Calu3 (cell line): ENCODE measurements around the gene SLC4A8. TPM values are rescaled to one million over a fixed set of nuclear protein-coding genes. Genes with fewer than 3 reads are reported as not detected.

Experiments
- BruUV-seq: library from RNA; stranded (reverse); fragments of 400-500 nt; replicated peaks from 2 replicates; lab custom pipeline; 2021; lab: Mats Ljungman, UMichigan
- CTCF ChIA-PET: fragments of 300-600 bp; sonication (Branson Sonifier 250); formaldehyde crosslinking; loops from one replicate; lab custom pipeline; 2022; ENCODE audit warnings: antibody characterized with exemption; lab: Charles Lee
- DNase-seq: peaks from one replicate; pipeline ENCODE4 v3.0.0; 2022
- H3K27ac Mint-ChIP-seq: one replicate; pipeline ENCODE4 v1.8.0; 2022; ENCODE audit warnings: mixed read lengths; ENCODE audit not compliant: unreplicated experiment
- H3K27me3 Mint-ChIP-seq: one replicate; pipeline ENCODE4 v1.8.0; 2022; ENCODE audit warnings: mixed read lengths; ENCODE audit not compliant: unreplicated experiment
- H3K36me3 Mint-ChIP-seq: one replicate; pipeline ENCODE4 v1.8.0; 2022; ENCODE audit warnings: mild to moderate bottlenecking, moderate library complexity, mixed read lengths; ENCODE audit not compliant: insufficient read depth, unreplicated experiment
- H3K4me1 Mint-ChIP-seq: one replicate; pipeline ENCODE4 v1.8.0; 2022; ENCODE audit warnings: mild to moderate bottlenecking, low read depth, mixed read lengths; ENCODE audit not compliant: unreplicated experiment
- H3K4me3 Mint-ChIP-seq: one replicate; pipeline ENCODE4 v1.8.0; 2022; ENCODE audit warnings: mild to moderate bottlenecking, low read depth, moderate library complexity, mixed read lengths; ENCODE audit not compliant: unreplicated experiment
- H3K9me3 Mint-ChIP-seq: one replicate; pipeline ENCODE4 v1.8.0; 2022; ENCODE audit warnings: low read depth, mixed read lengths; ENCODE audit not compliant: unreplicated experiment
- CTCF ChIP-seq: fragments of 200-600 bp; IDR thresholded peaks from one replicate; pipeline ENCODE4 v1.8.0; 2022; ENCODE audit warnings: antibody characterized with exemption; ENCODE audit not compliant: unreplicated experiment
- intact Hi-C: fragments of 100-400 bp; cut with micrococcal nuclease; formaldehyde crosslinking; loops from one replicate; pipeline ENCODE4 v1.10.0; 2022; ENCODE audit not compliant: unreplicated experiment
- total RNA-seq: library from RNA; stranded (reverse); gene quantifications from 2 replicates; pipeline ENCODE4 v1.2.3, GENCODE V29; 2022

Gene SLC4A8
- total RNA-seq, 1 experiment from 2014 or later: 1.1 TPM

GRCh38 chr12:51403681-51404136, 20.9 kb upstream of the SLC4A8 start:
- Mint-ChIP-seq H3K4me3 (no peak overlapping the region), H3K9me3 (no peaks in the 10 kb centered on the region), H3K36me3 (no peaks in the 10 kb centered on the region), H3K27me3 (no peaks in the 10 kb centered on the region), H3K4me1 (peaks cover 11% of the 10 kb centered on the region), H3K27ac (no peak overlapping the region)
- TF ChIP-seq CTCF: no peak
- intact Hi-C loops: no loop called here
- DNase-seq: no peak
- CTCF ChIA-PET: no interaction called here
- BruUV-seq: no TSS peak

GRCh38 chr12:51404627-51405026, 20.0 kb upstream of the SLC4A8 start:
- no peak for TF ChIP-seq CTCF
- CTCF ChIA-PET: no interaction called here

GRCh38 chr12:51405801-51406207, 18.8 kb upstream of the SLC4A8 start:
- H3K36me3 Mint-ChIP-seq: no peaks in the 10 kb centered on the region
- CTCF ChIA-PET: no interaction called here
- no peaks in the 10 kb centered on the region for H3K9me3 Mint-ChIP-seq
- no peak overlapping the region for H3K4me3 Mint-ChIP-seq
- DNase-seq: no peak
- H3K27me3 Mint-ChIP-seq: no peaks in the 10 kb centered on the region
- peaks cover 11% of the 10 kb centered on the region for H3K4me1 Mint-ChIP-seq
- BruUV-seq: no TSS peak
- TF ChIP-seq CTCF: no peak
- intact Hi-C loops: no loop called here
- no peak overlapping the region for H3K27ac Mint-ChIP-seq

More at GRCh38 chr12:51404627-51405026, 20.0 kb upstream of the SLC4A8 start:
- H3K9me3 Mint-ChIP-seq: no peaks in the 10 kb centered on the region
- H3K4me1 Mint-ChIP-seq: peaks cover 11% of the 10 kb centered on the region
- no peaks in the 10 kb centered on the region for H3K36me3 Mint-ChIP-seq
- no peak overlapping the region for H3K27ac Mint-ChIP-seq
- intact Hi-C loops: no loop called here
- no peak for DNase-seq
- H3K4me3 Mint-ChIP-seq: no peak overlapping the region
- no TSS peak for BruUV-seq
- no peaks in the 10 kb centered on the region for H3K27me3 Mint-ChIP-seq

- H3K27me3 Mint-ChIP-seq: no peaks in the 10 kb centered on the region
- no peaks in the 10 kb centered on the region for H3K36me3 Mint-ChIP-seq
- intact Hi-C loops: no loop called here
- H3K9me3 Mint-ChIP-seq: no peaks in the 10 kb centered on the region
- DNase-seq: no peak
- no peak overlapping the region for H3K27ac Mint-ChIP-seq
- no TSS peak for BruUV-seq
- H3K4me1 Mint-ChIP-seq: peaks cover 11% of the 10 kb centered on the region
- CTCF ChIA-PET: no interaction called here
- no peak overlapping the region for H3K4me3 Mint-ChIP-seq
- no peak for TF ChIP-seq CTCF
Measured at GRCh38 chr12:51406290-51406689, 18.3 kb upstream of the SLC4A8 start.
